HG02852 (cell line): Measurements from ENCODE around the gene SLC30A9.

Experiments used
- ATAC-seq: cut with Tn5 transposase; IDR thresholded peaks from one replicate; pipeline ENCODE4 v1.9.1; 2021; ENCODE audit warnings: mild to moderate bottlenecking, moderate library complexity; ENCODE audit not compliant: unreplicated experiment

Gene SLC30A9

DNA sequence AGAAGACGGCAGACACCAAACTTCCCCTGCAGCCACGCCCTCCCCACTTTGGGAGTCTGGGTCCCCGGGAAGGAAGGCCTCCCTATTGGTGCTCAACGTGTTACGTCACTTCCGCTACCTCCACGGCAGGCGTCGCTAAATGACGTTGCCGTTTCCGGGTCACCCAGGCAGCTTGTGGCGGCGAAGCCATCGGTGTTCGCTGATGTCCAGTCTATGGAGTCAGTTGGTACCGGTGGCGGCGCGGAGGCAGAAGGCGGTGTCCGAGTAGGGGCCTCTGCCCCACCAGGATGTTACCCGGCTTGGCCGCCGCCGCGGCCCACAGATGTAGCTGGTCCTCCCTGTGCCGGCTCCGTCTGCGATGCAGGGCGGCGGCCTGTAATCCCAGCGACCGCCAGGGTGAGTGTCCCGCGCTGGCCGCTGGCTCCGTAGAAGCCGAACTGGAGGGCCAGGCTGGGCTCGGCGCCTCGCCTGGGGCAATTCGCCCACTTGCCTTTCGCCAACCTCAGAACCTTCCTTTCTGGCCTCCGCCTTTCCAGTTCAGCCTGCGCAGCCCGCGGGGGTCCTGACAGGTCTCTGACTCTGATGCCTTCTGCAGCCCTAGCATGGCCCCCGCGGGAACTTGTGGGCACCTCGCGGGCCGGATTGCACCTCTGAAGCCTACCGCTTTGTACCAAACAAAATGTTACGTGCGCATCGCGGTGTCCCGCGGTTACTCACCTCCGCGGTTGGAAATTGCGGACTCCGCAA is at the start of gene SLC30A9:
Gene SLC30A9, plus strand, starts transcription at position 166 of the 747 bp plus-strand sequence. Its CDS starts 122 bp downstream, at position 288.
- ATAC-seq: peak; percentile 99

DNA sequence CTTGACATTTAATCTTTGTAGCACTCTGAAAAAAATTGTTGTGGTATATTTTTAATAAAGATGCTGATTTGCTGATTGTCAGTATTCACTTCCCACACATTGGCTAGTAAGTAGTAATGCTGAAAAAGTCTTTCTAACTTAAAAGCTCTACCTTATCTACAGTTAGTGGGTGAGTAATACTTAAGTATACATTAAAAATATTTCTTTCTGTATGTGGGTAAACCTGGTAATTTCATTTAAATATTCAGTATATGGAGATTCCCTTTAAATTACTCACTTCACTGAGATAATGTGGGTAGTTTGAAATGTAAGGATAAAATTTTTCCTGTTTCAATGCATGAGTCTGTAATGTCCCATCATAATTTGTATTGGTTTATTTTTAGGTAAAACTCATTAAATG is 49.5 kb upstream of the SLC30A9 start:
- no peak for ATAC-seq

DNA sequence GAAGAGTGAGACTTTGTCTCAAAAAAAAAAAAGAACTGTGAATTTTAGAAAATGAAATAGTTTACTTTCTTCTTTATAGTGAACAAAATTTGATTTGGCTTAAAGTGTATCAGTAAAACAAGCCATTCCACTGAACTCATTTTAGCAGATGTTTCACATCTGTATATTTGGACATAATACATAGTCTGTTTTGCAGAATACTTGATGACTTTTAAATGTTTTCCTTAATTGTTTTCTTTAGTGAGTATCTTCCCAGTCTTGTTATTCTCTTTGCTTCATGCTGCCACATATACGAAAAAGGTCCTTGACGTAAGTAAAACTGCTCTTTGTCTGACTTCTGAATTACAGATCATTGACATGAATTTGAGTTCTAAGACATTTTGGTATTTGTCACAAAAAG is 46.8 kb upstream of the SLC30A9 start:
- no peak for ATAC-seq

DNA sequence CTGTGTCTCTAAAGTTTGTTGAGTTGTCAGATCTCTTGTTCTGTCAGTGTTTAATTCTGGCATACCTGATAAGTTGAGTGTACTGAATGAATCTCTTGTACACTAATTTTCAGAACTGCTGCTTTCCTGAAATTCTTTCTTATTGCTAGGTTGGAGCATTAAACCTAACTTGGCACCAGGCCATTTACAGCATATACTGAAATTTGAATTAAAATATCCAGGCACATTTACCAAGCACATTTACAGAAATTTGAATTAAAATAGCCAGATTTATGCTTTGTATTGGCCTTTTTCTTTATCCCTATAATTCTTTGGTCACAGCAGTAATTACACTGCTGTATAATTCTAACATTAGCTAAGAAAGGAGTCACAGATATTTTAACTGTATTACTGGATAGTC is 46.2 kb upstream of the SLC30A9 start:
- no peak for ATAC-seq

DNA sequence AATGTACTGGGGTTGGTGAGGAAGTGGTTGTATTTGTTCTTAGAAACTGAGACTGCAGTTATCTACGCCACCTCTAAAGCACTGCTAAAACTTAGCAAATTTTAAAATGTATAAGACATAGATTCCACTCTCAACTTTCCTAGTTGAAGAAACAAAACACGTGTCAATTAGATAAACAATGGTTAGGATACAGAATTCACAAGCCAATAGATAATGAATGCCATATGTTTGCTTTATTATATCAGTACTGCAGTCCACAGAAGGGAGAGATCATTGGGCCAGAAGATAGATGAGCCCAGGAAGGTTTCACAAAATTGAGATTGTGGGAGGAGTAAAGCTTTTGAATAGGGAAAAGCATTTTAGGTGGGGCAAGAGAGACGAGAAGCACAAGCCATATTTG is 40.8 kb upstream of the SLC30A9 start:
- no peak for ATAC-seq

DNA sequence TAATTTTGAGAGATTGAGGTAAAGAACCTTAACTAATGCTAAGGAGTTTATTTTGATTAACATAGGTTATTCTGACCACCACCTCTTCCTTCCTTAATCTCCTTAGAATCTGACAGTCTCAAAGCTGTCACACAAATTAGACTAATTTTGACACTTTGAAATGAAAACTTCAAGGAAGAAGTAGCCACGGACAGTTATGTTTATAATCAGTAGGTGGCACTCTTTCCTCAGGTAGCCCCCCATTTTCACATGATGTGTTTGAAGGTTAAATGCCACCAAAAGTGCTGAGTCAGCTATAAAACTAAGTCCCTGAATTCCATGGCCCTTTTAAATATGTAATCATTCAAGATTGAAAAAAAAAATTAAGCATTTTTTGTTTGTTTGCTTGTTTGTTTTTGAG is 32.7 kb upstream of the SLC30A9 start:
- no peak for ATAC-seq

DNA sequence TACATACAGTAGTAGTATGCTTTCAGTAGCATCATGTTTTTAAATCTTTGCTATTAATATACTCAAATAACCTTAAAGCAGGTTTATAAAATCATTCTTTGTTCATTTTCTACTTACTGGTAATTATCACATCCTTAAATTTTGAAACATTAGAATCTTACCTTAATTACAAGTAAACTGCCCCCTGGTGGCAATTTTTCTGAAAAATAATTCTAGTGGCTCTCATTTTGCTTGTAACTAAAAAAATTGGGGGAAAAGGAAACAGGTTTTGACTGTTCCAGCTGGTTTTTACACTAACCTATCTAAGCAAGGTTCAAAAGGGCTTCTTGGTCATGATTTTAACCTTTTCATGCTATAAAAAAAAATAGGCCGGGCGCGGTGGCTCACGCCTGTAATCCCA is 27.2 kb upstream of the SLC30A9 start:
- ATAC-seq: no peak

DNA sequence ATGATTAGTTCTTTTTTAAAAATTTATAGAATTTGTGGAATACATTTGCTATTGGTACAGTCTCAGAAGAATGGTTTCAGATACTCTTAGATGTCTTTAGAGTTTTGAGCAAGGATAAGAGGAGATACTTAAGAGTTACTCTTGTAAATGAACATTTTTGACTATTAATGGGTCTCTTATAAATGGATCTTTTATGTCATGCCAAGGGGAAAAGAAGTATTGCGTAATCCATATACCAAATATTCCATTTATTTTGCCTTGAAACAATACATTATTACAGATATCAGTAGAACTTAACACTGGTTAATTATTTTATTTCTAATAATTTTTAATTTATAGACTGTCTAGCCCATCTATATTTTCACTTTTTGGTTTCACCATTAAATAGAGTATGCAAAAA is 25.9 kb upstream of the SLC30A9 start:
- ATAC-seq: no peak

DNA sequence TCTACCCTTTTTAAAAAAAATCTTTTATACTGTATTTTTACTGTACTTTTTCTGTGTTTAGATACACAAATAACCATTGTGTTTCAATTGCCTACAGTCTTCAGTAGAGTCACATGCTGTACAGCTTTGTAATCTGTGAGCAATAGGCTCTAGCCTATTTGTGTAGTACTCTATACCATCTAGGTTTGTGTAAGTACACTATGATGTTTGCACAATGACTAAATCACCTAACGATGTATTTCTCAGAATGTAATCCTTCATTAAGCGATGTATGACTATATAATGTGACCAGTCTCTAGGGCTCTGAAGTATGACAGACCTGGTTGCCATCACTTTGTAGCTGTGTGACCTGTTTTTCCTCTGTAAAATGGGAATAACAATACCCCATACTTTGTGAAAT is 22.9 kb upstream of the SLC30A9 start:
- ATAC-seq: no peak

DNA sequence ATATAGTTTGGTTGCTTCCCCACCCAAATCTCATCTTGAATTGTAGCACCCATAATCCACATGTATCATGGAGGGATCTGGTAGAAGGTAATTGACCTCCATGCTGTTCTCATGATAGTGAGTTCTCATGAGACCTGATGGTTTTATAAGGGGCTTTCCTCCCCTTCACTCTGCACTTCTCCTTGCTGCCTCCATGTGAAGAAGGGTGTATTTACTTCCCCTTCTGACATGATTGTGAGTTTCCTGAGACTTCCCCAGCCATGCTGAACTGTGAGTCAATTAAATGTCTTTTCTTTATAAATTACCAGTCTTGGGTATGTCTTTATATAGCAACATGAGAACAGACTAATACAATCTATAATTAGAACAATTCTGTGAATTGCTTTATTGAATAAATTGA is 20.7 kb upstream of the SLC30A9 start:
- no peak for ATAC-seq

DNA sequence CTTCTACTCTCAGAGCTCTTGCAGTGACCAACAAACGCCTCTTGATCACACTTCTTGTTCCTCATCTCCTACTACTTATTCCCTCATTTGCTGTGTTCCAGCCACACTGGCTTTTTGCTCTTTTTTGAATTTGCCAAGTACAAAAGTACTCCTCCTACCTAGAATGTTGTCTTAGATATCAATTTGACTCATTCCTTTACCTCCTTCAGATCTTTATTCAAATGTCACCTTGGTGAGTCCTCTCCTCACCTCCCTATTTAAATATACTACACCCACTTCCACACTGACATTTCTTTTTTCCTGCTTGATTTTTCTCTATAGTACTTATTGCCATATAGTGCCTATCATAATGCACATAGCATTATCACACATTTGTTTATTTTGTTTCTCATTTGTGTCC is 15.0 kb upstream of the SLC30A9 start:
- no peak for ATAC-seq

DNA sequence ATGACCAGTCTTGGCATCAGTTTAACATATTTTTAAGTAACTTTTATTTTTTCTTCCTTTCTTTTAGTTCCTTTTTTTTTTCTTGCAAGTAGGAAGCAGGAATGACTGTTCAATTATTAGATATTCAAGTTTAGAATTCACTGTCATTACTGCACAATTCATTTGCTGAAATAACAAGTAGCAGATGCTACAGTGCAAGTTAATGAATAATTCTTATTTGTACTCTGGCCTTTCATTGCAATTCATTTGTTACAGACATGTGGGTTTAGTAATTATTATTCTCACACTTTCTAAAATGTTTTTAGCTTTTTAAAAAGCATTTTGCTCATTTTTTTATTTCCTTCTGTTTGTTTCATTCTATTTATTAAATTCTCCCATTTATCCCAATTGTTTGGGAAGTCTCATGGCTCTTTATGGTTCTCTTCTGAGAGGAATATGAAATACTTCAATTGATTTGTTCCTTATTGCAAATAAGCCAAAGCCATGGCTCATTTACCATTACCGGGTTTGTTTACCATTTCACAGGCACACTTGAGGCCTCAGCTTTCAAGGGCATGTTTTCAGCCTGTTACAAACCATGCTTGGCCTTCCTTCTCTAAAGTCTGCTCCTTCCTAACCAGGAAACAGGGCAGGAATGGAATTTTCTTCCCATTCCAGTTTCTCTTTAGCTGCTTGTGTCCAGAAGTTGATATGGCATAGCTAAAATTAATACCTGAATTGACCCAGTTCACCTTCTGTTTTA is 13.4 kb upstream of the SLC30A9 start:
- ATAC-seq: no peak

DNA sequence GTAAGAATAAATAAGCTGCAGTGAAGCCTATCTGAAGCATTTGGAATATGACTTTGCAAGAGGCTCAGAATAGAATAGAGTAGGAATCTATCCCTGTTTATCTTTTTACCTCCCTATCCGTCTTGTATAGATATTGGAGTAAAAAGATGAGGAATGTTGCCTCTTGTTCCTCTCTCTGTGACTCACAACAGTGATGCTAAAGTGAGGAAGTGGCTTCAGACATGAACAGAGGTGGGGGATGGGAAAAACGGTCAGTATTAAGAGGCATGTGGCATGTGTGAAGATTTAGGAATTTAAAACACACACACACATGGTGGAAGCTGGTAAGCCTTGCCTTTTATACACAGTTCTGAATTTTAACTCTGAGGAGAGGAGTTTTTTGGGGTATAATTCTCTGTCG is 12.6 kb upstream of the SLC30A9 start:
- ATAC-seq: no peak

DNA sequence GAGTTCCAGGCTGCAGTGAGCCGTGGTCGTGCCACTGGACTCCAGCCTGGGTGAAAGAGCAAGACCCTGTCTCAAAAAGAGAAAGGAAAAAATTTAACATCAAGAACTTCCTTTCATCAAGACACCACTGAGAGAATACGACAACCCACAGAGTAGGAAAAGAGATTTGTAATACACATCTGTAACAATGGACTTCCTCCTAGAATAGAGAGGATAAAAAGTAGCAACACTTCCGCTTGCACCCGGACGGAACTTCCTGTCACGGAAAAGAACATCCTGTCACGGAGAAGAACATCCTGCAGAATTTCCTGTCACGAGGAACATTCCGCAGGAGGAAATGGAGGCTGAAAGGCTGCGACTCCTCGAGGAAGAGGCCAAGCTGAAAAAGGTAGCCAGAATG is 8.9 kb upstream of the SLC30A9 start, which contains the start of gene DCAF4L1:
Gene DCAF4L1, plus strand, starts transcription at position 301 of the 400 bp plus-strand sequence. Its CDS starts 37 bp downstream, at position 338.
- ATAC-seq: no peak

DNA sequence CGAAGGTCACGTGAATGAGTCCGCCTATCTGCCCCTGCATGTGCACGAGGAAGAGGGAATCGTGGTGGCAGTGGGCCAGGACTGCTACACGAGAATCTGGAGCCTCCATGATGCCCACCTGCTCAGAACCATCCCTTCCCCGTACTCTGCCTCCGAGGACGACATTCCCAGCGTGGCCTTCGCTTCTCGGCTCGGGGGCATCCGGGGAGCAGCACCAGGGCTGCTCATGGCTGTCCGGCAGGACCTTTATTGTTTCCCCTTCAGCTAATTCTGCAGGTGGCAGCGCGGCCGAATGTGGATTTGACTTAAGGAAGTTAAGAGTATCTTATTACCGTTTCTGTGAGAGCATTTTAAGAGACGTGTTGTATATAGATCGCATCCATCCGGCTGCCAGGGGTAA is 7.6 kb upstream of the SLC30A9 start:
- ATAC-seq: no peak

DNA sequence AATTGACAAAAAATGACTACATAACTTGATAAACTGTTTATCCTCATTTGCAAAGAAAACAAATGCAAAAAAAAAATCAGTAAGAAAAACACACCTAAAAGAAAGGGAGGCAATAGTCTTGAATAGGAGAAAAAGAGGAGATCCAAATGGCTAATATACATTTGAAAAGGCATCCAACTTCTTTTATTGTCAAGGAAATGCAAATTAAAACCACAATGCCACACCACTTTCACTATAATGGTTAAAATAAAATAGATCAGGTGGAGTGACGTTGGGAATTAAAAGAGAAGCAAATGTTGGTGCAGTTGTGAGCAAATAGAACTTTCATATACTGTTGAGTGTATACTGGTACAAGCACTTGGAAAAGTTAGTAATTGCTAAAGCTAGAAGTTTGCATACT is 5.2 kb upstream of the SLC30A9 start:
- no peak for ATAC-seq

DNA sequence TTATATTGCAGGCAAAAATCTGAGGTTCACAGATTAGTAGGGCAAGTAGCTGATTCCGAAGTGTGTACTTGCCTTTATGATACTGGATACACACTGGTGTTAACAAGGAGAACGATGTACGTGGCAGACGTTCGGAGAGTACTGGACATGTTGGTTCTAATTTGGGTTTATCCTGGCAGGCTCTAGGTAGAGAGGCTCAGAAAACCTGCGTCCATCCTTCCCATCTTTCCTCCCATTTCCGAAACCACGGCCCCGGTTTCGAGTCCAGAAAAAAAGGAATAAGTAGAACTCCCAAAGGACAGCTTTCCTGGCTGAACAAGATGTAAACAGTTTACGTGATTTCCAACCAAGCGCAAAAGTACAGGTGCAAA is 351 bp upstream of the SLC30A9 start:
- peak; percentile 16 for ATAC-seq

DNA sequence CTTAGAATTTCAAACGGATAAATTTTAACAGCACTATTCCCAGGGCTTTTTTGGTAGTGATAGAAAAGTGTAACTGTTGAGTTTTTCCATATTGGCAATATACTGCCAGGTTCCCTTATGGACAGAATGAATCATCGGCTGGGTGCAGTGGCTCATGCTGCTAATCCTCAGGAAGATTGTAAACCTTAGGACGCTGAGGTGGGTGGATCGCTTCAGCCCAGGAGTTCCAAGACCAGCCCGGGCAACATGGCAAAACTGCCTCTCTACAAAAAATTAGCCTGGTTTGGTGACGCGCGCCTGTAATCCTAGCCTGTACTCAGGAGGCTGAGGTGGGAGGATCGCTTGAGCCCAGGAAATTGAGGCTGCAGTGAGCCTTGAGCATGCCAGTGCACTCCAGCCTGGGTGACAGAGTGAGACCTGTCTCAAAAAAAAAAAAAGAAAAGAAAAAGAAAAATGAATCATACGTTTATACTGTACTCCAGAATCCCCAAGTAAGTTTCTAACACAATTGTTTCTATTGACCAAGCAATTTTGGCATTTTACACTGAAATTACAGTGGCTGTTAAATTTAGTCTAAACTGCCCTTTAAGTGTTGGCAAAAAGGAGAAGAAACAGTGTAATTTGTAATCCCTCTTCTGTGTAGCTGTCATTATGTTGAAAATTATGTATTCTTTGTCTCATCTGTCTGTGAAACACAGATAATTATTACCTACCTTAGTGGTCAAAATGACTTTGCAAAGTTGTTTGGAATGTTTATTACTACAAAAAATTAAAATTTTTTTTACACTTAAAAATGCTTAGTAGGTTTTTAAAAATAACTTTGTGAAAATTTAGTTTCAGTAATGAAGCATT is 1.8 kb downstream of the SLC30A9 start:
- ATAC-seq: no peak

DNA sequence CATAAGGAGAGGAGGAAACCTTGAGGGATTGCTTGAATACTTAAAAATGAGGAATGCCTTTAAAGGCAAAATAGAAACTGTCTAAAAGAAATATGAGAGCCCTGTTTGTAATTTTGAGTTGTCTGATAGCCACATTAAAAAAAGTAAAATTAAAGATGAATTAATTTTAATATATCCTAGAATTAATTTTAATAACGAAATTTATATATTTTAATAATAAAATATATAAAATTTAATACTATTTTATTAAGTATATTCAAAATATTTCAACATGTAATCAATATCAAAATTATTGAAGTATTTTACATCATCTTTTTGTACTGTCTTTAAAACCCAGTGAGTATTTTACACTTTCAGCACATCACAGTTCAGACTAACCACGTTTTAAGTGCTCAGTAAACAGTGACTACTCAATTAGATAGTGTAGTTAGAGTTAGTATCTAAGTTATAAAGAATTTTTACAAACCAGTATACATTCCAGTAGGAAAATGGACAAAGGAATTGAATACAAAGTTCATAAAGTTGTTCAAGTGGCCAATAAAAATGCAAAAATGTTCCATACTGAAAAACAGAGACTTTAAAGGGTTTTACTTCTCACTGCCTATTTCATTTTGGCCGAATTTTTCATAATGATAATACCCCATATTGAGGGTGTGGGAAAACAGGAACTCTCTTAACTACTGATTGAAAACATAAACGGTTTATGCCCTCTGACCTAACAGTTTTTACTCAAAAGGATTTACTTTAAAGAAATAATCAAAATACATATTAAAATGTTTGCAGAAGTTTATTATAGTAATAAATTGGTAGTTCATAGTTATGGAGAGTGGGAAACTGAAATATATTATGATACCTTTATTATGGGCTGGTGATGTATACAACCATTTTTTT is 2.9 kb downstream of the SLC30A9 start:
- ATAC-seq: no peak

DNA sequence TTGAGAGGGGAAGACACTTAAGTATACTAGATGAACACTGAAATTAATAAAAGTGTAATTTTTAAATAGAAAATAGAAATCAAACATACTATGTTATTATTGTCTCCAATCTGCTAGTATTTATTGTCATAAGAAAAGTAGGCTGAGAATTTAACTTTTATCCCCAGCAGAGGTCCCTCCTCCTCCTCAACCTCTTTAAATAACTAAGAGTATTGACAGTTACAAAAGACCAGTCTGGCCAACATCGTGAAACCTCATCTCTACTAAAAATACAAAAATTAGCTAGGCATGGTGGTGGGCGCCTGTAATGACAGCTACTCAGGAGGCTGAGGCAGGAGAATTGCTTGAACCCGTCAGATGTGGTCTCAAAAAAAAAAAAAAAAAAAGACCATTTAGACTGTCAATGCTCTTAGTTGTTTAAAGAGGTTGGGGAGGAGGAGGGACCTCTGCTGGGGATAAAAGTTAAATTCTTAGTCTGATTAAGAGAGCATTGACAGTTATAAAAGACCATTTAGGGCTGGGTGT is 4.2 kb downstream of the SLC30A9 start:
- no peak for ATAC-seq
